ENCODE data around the gene ELOVL5.

The ELOVL5 gene

DNA sequence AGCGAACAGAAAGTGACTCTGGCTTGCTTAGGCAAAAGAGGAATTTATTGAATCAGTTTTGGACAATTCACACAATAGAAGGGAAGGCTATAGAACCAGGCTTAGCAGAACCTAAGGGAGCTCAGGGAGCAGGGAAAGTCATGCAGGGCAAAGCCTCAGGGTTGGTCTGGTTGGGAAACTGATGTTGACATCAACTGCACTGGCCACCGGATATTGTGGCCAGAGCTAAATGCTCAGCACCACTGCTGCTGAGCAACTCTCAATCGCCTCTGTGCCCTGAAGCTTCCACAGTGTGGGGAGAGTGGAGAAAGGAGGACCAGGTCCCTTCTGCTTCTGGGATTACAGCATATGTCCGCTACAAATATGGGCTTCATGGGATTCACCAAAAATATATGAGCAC is 106.8 kb downstream of the ELOVL5 start:
- TF ChIP-seq, protein P1, sequence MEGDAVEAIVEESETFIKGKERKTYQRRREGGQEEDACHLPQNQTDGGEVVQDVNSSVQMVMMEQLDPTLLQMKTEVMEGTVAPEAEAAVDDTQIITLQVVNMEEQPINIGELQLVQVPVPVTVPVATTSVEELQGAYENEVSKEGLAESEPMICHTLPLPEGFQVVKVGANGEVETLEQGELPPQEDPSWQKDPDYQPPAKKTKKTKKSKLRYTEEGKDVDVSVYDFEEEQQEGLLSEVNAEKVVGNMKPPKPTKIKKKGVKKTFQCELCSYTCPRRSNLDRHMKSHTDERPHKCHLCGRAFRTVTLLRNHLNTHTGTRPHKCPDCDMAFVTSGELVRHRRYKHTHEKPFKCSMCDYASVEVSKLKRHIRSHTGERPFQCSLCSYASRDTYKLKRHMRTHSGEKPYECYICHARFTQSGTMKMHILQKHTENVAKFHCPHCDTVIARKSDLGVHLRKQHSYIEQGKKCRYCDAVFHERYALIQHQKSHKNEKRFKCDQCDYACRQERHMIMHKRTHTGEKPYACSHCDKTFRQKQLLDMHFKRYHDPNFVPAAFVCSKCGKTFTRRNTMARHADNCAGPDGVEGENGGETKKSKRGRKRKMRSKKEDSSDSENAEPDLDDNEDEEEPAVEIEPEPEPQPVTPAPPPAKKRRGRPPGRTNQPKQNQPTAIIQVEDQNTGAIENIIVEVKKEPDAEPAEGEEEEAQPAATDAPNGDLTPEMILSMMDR (IDR thresholded peaks at IDR 0.05) = no peak

DNA sequence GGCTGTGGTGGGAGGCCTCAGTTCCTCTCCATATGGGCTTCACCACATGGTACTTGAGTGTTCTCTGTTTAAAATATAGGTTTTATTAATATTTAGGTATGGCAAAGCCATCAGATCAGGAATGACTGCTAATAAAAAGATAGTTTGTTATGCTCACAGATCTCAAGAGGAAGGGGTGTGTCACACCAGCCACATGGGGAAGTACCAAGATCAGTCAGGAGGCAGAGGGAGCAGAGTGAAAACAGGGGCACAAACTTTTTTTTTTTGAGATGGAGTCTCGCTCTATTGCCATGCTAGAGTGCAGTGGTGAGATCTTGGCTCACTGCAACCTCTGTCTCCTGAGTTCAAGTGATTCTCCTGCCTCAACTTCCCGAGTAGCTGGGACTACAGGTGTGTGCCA is 108.0 kb downstream of the ELOVL5 start:
- TF ChIP-seq, protein P1 (IDR thresholded peaks at IDR 0.05) = no peak

DNA sequence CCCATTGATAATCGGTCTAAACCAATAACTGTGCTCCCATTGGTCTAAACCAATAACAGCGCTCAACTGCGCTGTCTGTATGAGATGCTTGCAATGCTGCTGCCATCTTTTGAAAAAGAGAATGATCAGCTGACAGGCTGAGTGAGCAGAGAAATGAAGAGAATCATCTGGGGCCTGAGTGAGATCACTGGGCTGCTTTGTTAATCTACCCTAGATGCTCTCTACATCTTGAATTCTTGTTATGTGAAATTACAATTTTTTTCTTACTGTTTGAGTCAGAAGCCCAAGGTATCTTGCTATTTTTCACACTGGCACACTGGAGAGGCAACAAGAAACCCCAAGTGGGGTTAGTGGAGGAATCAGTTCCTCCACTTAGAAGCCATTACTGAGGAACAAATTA is 108.6 kb downstream of the ELOVL5 start:
- TF ChIP-seq, protein P1 (IDR thresholded peaks at IDR 0.05) = no peak

DNA sequence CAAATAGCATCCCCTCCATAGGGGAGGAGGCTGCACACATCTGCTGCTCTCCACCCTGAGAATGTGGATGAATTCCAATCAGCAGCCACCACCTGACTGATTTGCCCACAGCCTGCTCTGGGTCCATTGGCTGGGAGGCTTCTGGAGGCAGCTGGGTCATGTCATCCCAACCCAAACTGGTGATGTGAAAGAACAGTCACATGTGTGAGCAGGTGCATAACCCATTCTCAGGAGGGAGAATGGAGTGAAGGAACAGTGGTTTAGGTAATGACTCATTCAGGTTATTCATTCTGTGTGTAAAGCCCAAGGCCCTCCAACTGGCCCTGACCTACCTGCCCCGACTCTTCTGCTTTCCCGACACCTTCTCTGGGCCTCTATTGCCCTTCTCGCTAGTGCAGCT is 109.2 kb downstream of the ELOVL5 start:
- TF ChIP-seq, protein P1 (IDR thresholded peaks at IDR 0.05) = no peak

DNA sequence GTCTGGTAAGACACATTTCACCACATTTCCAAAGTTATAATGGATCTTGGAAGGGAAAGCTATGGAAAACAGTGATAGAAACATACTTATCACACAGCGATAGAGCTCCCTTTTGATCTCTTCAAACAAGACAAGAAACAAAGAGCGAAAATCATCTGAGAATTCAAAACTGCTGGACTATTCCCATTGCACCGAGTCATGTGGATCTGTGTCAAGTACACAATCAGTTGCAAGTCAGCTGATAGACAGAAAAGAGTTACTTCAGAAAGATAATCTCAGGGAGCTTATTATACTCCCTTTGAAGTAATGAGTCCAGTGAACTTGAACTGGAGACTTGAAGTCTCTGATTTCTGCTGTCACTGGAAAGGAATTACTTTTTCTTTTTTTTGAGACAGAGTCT is 110.4 kb downstream of the ELOVL5 start:
- TF ChIP-seq, protein P1 (IDR thresholded peaks at IDR 0.05) = no peak

DNA sequence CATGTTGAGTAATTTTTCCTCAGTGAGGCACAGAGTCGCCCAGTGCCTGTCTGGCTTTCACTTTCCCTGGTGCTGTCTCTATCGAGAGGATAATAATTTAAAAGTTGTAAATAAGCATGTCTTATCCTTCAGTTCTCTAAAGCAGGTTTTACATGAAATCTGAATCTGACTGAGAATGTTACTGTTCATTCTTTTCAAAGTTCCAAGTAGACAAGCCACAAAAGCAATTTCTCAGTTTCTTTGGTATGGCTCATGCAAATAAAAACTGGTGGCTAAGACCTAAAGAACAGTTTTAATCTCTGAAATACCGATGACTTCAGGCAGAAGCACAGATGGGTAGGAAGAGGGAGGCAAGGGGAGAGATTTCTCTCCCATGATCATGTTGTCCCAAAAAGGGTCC is 112.5 kb downstream of the ELOVL5 start:
- TF ChIP-seq, protein P1 (IDR thresholded peaks at IDR 0.05) = no peak

DNA sequence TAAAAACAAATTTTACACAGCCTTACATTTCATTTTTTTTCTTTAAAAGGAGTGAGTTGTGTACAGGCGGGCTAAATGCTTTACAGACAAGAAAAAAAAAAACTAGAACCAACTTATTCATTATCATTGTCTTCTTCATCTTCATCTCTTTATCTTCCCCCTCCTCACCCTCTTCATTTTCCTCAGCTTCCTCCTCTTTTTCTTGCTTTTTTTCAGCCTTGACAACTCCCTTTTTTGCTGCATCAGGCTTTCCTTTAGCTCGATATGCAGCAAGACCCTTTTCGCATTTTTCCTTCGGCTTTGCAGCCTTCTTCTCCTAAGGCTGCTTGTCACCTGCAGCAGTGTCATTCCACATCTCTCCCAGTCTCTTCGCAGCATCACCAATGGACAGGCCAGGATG is 113.2 kb downstream of the ELOVL5 start:
- TF ChIP-seq, protein P1 (IDR thresholded peaks at IDR 0.05) = no peak

DNA sequence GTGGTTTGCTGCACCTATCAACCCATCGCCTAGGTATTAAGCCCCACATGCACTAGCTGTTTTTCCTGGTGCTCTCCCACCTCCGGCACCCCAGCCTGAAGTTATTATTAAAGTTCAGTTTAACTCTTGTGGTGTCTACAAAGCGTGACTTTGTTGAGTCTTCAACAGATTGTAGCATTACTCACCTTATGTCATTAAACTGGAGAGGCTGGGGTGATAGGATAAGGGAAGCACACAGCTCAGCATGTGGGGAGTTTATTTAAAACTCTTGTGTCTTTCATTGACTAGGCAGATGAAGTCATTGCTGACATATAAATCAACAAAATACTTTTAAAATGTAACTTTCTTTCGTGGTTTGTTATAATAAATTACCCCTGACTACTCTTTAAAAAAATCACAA is 115.4 kb downstream of the ELOVL5 start:
- TF ChIP-seq, protein P1 (IDR thresholded peaks at IDR 0.05) = no peak
